Natural killer cell (primary cell): ENCODE data around the gene PLXNA4. TPM values are rescaled to one million over a fixed set of nuclear protein-coding genes. Genes with fewer than 3 reads are reported as not detected.

Experiments used
- ATAC-seq, 3 donors: fragments of 150-1000 bp in 2 of 3; fragments of 200-7000 bp in 1 of 3; cut with Tn5 transposase; 1 replicate in 1 of 3; 2 replicates in 2 of 3; pipeline ENCODE4 v1.10.0; 2021; ENCODE audit warnings: mild to moderate bottlenecking in 2 of 3, moderate library complexity in 2 of 3
- DNase-seq, 2 donors: peaks; one replicate each; pipeline versions ENCODE4 v3.0.0 to v3.0.0-alpha.2; 2013 to 2021; ENCODE audit warnings: mixed read lengths in 1 of 2
- H3K27ac ChIP-seq: one replicate; pipeline ENCODE4 v1.5.1; 2013; ENCODE audit warnings: mild to moderate bottlenecking, low read length
- H3K27me3 ChIP-seq: one replicate; pipeline ENCODE4 v1.6.1; 2013; ENCODE audit warnings: low read length; ENCODE audit not compliant: control insufficient read depth, insufficient read depth
- H3K36me3 ChIP-seq: one replicate; pipeline ENCODE4 v1.6.1; 2013; ENCODE audit warnings: low read length; ENCODE audit not compliant: control insufficient read depth, insufficient read depth
- H3K4me1 ChIP-seq: one replicate; pipeline ENCODE4 v1.6.1; 2013; ENCODE audit warnings: low read length; ENCODE audit not compliant: control insufficient read depth, insufficient read depth
- H3K4me3 ChIP-seq: one replicate; pipeline ENCODE4 v1.5.1; 2013; ENCODE audit warnings: low read length
- H3K9me3 ChIP-seq: one replicate; pipeline ENCODE4 v1.6.1; 2013; ENCODE audit warnings: low read length; ENCODE audit not compliant: control insufficient read depth, insufficient read depth
- H3K27ac Mint-ChIP-seq, 2 donors: one replicate each; pipeline ENCODE4 v1.8.0; 2022; ENCODE audit warnings: mild to moderate bottlenecking in 2 of 2, mixed read lengths in 2 of 2, moderate library complexity in 1 of 2
- H3K27me3 Mint-ChIP-seq, 2 donors: one replicate each; pipeline ENCODE4 v1.8.0; 2022; ENCODE audit warnings: low read depth in 2 of 2, mixed read lengths in 2 of 2
- H3K36me3 Mint-ChIP-seq: one replicate; pipeline ENCODE4 v1.8.0; 2022; ENCODE audit warnings: mixed read lengths
- H3K4me1 Mint-ChIP-seq, 2 donors: one replicate each; pipeline ENCODE4 v1.8.0; 2022; ENCODE audit warnings: mixed read lengths in 2 of 2
- H3K4me3 Mint-ChIP-seq: one replicate; pipeline ENCODE4 v1.8.0; 2022; ENCODE audit warnings: mild to moderate bottlenecking, moderate library complexity, mixed read lengths
- H3K9me3 Mint-ChIP-seq, 2 donors: one replicate each; pipeline ENCODE4 v1.8.0; 2022; ENCODE audit warnings: mixed read lengths in 2 of 2
- CTCF ChIP-seq: fragments of 200-600 bp; IDR thresholded peaks from one replicate; pipeline ENCODE4 v1.8.0; 2022; ENCODE audit warnings: antibody characterized with exemption
- WGBS: methylation state at CpG from one replicate; pipeline ENCODE4 v1.1.7; 2013; ENCODE audit warnings: missing lambda C conversion rate; ENCODE audit not compliant: insufficient coverage; 5-methylcytosine and 5-hydroxymethylcytosine counted together
- intact Hi-C: fragments of 100-400 bp; cut with micrococcal nuclease; formaldehyde crosslinking; loops from one replicate; pipeline ENCODE4 v1.14.2; 2022
- total RNA-seq, 4 donors: library from RNA; stranded (reverse); fragments of 120-200 nt in 1 of 4; gene quantifications; one replicate each; pipeline versions ENCODE4 v1.2.3 to v1.2.4, GENCODE V29; 2013 to 2022

Gene PLXNA4
- total RNA-seq, 3 donors from 2014 or later (not counting 1 experiment from before 2014, with no cell fraction given): 5.1 to 15.3 (median 10.9) TPM

GRCh38 chr7:132386201-132386681, 190.0 kb downstream of the PLXNA4 start:
- H3K27ac ChIP-seq: no peak overlapping the region
- H3K9me3 Mint-ChIP-seq: no peaks in the 10 kb centered on the region
- intact Hi-C loops: no loop called here

GRCh38 chr7:132383962-132384361, 192.3 kb downstream of the PLXNA4 start:
- DNase-seq: no peak
- H3K27me3 ChIP-seq: no peaks in the 10 kb centered on the region
- H3K36me3 Mint-ChIP-seq: no peaks in the 10 kb centered on the region
- no peak overlapping the region for H3K27ac Mint-ChIP-seq
- H3K27ac ChIP-seq: no peak overlapping the region
- H3K27me3 Mint-ChIP-seq: peaks cover 15 to 18% of the 10 kb centered on the region in 2 donors
- TF ChIP-seq CTCF: no peak
- H3K9me3 ChIP-seq: no peaks in the 10 kb centered on the region
- H3K4me3 ChIP-seq: no peak overlapping the region
- H3K9me3 Mint-ChIP-seq: no peaks in the 10 kb centered on the region
- H3K36me3 ChIP-seq: no peaks in the 10 kb centered on the region
- H3K4me1 ChIP-seq: no peaks in the 10 kb centered on the region
- intact Hi-C loops: no loop called here
- H3K4me1 Mint-ChIP-seq: no peaks in the 10 kb centered on the region
- 93% methylated on average over 2 of the region's 2 CpGs for WGBS
- H3K4me3 Mint-ChIP-seq: no peak overlapping the region
- ATAC-seq: no peak

More at GRCh38 chr7:132386201-132386681, 190.0 kb downstream of the PLXNA4 start:
- H3K27me3 Mint-ChIP-seq: peaks cover 18 to 22% of the 10 kb centered on the region in 2 donors
- H3K4me1 Mint-ChIP-seq: peaks cover 0 to 5% of the 10 kb centered on the region in 2 donors
- no peak for DNase-seq
- H3K4me1 ChIP-seq: no peaks in the 10 kb centered on the region
- no peak for ATAC-seq
- H3K4me3 Mint-ChIP-seq: no peak overlapping the region
- TF ChIP-seq CTCF: no peak
- no peaks in the 10 kb centered on the region for H3K36me3 ChIP-seq
- H3K36me3 Mint-ChIP-seq: no peaks in the 10 kb centered on the region
- no peak overlapping the region for H3K27ac Mint-ChIP-seq
- no peaks in the 10 kb centered on the region for H3K27me3 ChIP-seq
- no peaks in the 10 kb centered on the region for H3K9me3 ChIP-seq
- 58% methylated on average over 10 of the region's 10 CpGs for WGBS
- H3K4me3 ChIP-seq: no peak overlapping the region

GRCh38 chr7:132381742-132382472, 194.4 kb downstream of the PLXNA4 start:
- H3K4me1 Mint-ChIP-seq: no peaks in the 10 kb centered on the region
- TF ChIP-seq CTCF: no peak
- no peaks in the 10 kb centered on the region for H3K9me3 Mint-ChIP-seq
- Histone ChIP-seq H3K9me3 (no peaks in the 10 kb centered on the region), H3K27ac (no peak overlapping the region), H3K4me1 (no peaks in the 10 kb centered on the region), H3K36me3 (no peaks in the 10 kb centered on the region), H3K4me3 (no peak overlapping the region), H3K27me3 (no peaks in the 10 kb centered on the region)
- 50% methylated on average over 5 of the region's 9 CpGs for WGBS
- H3K27ac Mint-ChIP-seq: no peak overlapping the region
- H3K36me3 Mint-ChIP-seq: no peaks in the 10 kb centered on the region
- intact Hi-C loops: no loop called here
- DNase-seq (no peak), ATAC-seq (no peak)
- H3K4me3 Mint-ChIP-seq: no peak overlapping the region
- peaks cover 11 to 19% of the 10 kb centered on the region in 2 donors for H3K27me3 Mint-ChIP-seq
